CD8-positive, alpha-beta memory T cell (primary cell): ENCODE results near the gene GNPTG. TPM values are rescaled to one million over a fixed set of nuclear protein-coding genes. Genes with fewer than 3 reads are reported as not detected.
"Not testable (repeated sequence)": the region's sequence is repeated elsewhere in the genome, so short reads cannot be mapped to it uniquely, and the experiment has no call there.

Experiments used
- CTCF ChIA-PET: fragments of 350-600 bp; sonication (Branson Sonifier 250); formaldehyde crosslinking; loops from one replicate; lab custom pipeline; 2021; ENCODE audit warnings: antibody characterized with exemption; lab: Charles Lee
- POLR2A ChIA-PET: fragments of 350-600 bp; sonication (Branson Sonifier 250); formaldehyde crosslinking; loops from one replicate; lab custom pipeline; 2021; ENCODE audit warnings: antibody characterized with exemption; lab: Charles Lee
- DNase-seq, 5 donors: peaks; one replicate each; pipeline versions ENCODE4 v3.0.0 to v3.0.0-alpha.2; 2020 to 2022; ENCODE audit warnings: mixed read lengths in 1 of 5
- H3K27ac ChIP-seq: one replicate; pipeline ENCODE4 v1.7.0; 2013; ENCODE audit warnings: low read depth, mild to moderate bottlenecking, low read length, moderate library complexity
- H3K27me3 ChIP-seq: 2 replicates; pipeline ENCODE4 v1.7.0; 2013; ENCODE audit warnings: low read length, mild to moderate bottlenecking; ENCODE audit not compliant: insufficient read depth, poor library complexity, severe bottlenecking
- H3K36me3 ChIP-seq: 2 replicates; pipeline ENCODE4 v1.7.0; 2013; ENCODE audit warnings: mild to moderate bottlenecking, low read length, moderate library complexity; ENCODE audit not compliant: insufficient read depth
- H3K4me1 ChIP-seq: 2 replicates; pipeline ENCODE4 v1.7.0; 2013; ENCODE audit warnings: mild to moderate bottlenecking, low read length, moderate library complexity; ENCODE audit not compliant: insufficient read depth
- H3K4me3 ChIP-seq: 2 replicates; pipeline ENCODE4 v1.7.0; 2013; ENCODE audit warnings: mild to moderate bottlenecking, low read length
- H3K9me3 ChIP-seq: 2 replicates; pipeline ENCODE4 v1.7.0; 2013; ENCODE audit warnings: mild to moderate bottlenecking, low read length
- H3K27ac Mint-ChIP-seq, 8 donors: one replicate each; pipeline ENCODE4 v1.8.0; 2020 to 2021; ENCODE audit warnings: mixed read lengths in 8 of 8, mild to moderate bottlenecking in 6 of 8, inconsistent platforms in 3 of 8, moderate library complexity in 3 of 8
- H3K27me3 Mint-ChIP-seq, 2 donors: one replicate each; pipeline ENCODE4 v1.8.0; 2020 to 2021; ENCODE audit warnings: mixed read lengths in 2 of 2, mild to moderate bottlenecking in 1 of 2, moderate library complexity in 1 of 2
- H3K36me3 Mint-ChIP-seq, 3 donors: one replicate each; pipeline ENCODE4 v1.8.0; 2020 to 2021; ENCODE audit warnings: mixed read lengths in 3 of 3, inconsistent platforms in 1 of 3, mild to moderate bottlenecking in 1 of 3
- H3K4me1 Mint-ChIP-seq, 3 donors: one replicate each; pipeline ENCODE4 v1.8.0; 2020 to 2021; ENCODE audit warnings: mixed read lengths in 3 of 3, inconsistent platforms in 1 of 3, mild to moderate bottlenecking in 1 of 3
- H3K4me3 Mint-ChIP-seq, 7 donors: one replicate each; pipeline ENCODE4 v1.8.0; 2020 to 2021; ENCODE audit warnings: mixed read lengths in 7 of 7, mild to moderate bottlenecking in 6 of 7, moderate library complexity in 4 of 7, inconsistent platforms in 2 of 7
- H3K9me3 Mint-ChIP-seq, 5 donors: one replicate each; pipeline ENCODE4 v1.8.0; 2020 to 2022; ENCODE audit warnings: mixed read lengths in 5 of 5, mild to moderate bottlenecking in 3 of 5, moderate library complexity in 2 of 5, inconsistent platforms in 1 of 5
- polyA plus RNA-seq: library from polyadenylated mRNA; unstranded; fragments of 300-500 nt; fragmentation: Illumina TruSeq; gene quantifications from one replicate; pipeline ENCODE4 v1.2.3, GENCODE V29; 2021
- total RNA-seq, 2 experiments: library from RNA; stranded (reverse); gene quantifications; one replicate each; pipeline ENCODE4 v1.2.3, GENCODE V29; 2021

GNPTG gene
- total and polyA plus RNA-seq, 3 experiments from 2014 or later, result 32.3 to 63.3 (median 34.4) TPM

DNA sequence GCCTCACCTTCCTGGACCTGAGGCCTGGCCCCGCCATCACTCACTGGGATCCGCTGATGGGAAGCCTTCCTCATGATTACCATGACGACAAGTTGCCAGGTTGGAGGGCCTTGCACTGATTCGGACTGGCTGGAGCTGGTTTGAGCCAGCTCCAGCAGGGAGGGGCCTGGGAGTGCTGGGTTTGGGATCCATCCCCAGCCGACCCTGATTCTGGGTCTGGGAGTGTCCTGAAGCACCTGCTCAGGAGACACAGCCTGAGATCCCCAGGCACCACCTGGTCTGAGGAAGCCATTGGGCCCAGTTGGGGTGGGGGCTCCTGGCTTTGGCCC lies 24.1 kb upstream of the GNPTG start:
- Mint-ChIP-seq H3K4me3 (no peak overlapping the region), H3K9me3 (peaks cover 0 to 2% (median 0%) of the 10 kb centered on the region in 5 donors), H3K27me3 (peaks cover 0 to 1% of the 10 kb centered on the region in 2 donors), H3K36me3 (peaks cover 0 to 29% (median 3%) of the 10 kb centered on the region in 3 donors), H3K4me1 (peaks cover 7 to 15% (median 9%) of the 10 kb centered on the region in 3 donors), H3K27ac (no peak overlapping the region)
- DNase-seq, result no peak
- Histone ChIP-seq H3K27me3 (peaks cover 9% of the 10 kb centered on the region), H3K4me3 (no peak overlapping the region), H3K4me1 (peaks cover 15% of the 10 kb centered on the region), H3K27ac (no peak overlapping the region), H3K9me3 (no peaks in the 10 kb centered on the region), H3K36me3 (peaks cover 12% of the 10 kb centered on the region)
- CTCF ChIA-PET, result no interaction called here
- POLR2A ChIA-PET, result no interaction called here

DNA sequence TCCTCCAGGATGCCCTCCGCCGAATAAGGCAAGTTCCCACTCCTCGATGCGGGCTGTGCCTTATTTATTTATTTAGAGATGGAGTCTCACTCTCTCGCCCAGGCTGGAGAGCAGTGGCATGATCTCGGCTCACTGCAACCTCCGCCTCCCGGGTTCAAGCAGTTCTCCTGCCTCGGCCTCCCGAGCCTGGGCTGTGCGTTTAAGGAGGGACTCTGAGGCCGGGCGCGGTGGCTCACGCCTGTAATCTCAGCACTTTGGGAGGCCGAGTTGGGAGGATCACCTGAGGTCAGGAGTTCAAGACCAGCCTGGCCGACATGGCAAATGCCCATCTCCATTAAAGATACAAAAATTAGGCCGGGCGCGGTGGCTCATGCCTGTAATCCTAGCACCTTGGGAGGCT lies 23.6 kb upstream of the GNPTG start:
- H3K9me3 ChIP-seq, H3K4me3 ChIP-seq, H3K27ac Mint-ChIP-seq, POLR2A ChIA-PET, H3K9me3 Mint-ChIP-seq, H3K4me3 Mint-ChIP-seq, CTCF ChIA-PET, H3K27ac ChIP-seq, DNase-seq, H3K27me3 Mint-ChIP-seq: not testable (repeated sequence)
- peaks cover 12% of the 10 kb centered on the region for H3K36me3 ChIP-seq
- H3K4me1 Mint-ChIP-seq, result peaks cover 10 to 18% (median 12%) of the 10 kb centered on the region in 3 donors
- peaks cover 12% of the 10 kb centered on the region for H3K27me3 ChIP-seq
- H3K36me3 Mint-ChIP-seq, result peaks cover 0 to 29% (median 3%) of the 10 kb centered on the region in 3 donors
- H3K4me1 ChIP-seq, result peaks cover 21% of the 10 kb centered on the region

DNA sequence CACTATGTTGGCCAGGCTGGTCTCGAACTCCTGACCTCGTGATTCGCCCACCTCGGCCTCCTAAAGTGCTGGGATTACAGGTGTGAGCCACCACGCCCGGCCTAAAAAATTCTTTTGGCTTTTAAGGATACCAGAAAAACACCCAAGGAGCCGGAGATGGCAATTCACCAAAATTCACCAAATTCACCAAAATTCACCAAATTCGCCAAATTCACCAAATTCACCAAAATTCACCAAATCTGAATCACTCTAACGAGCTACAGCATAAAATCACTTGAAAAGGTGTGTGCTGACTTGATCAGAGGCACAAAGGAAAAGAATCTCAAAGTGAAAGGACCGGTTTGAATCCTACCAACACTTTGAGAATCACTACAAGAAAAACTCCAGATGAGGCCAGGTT lies 22.8 kb upstream of the GNPTG start:
- peaks cover 22% of the 10 kb centered on the region for H3K4me1 ChIP-seq

DNA sequence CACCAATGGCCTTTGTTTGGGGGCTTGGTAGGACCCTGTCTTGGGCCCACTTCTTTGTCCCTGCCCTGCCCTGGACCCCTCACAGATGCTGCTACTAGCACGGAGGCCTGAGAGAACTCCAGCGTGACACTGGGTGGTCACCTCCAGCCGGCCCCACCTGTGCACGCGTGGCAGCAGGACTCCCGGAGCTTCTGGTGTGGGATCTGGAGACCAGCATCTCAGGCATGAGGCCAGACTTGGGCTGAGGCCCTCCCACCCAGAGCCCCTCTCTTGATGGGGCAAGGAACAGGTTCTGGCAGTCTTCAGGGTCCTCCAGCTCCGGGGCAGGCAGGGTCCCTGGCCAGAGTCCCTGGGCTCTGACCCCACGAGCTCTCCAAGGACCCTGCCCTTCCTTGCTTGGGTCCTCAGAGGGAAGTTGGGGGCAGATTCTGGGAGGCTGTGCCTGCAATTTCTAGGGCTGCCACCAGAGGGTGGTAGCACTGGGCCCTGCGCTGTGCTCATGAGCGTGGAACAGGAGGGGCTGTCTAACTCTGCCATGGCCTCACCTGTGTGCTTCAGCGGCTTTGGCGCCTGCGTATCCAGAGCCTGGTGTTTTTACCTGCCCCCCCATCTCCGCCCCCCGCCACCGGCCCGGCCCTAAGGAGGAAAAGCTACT lies 21.3 kb upstream of the GNPTG start:
- Histone ChIP-seq H3K4me3 (no peak overlapping the region), H3K36me3 (no peaks in the 10 kb centered on the region), H3K27me3 (peaks cover 23% of the 10 kb centered on the region), H3K9me3 (no peaks in the 10 kb centered on the region), H3K4me1 (peaks cover 27% of the 10 kb centered on the region), H3K27ac (no peak overlapping the region)
- Mint-ChIP-seq H3K36me3 (peaks cover 0 to 10% (median 3%) of the 10 kb centered on the region in 3 donors), H3K9me3 (peaks cover 0 to 2% (median 0%) of the 10 kb centered on the region in 5 donors), H3K4me1 (peaks cover 12 to 29% (median 14%) of the 10 kb centered on the region in 3 donors), H3K27me3 (peaks cover 3 to 9% of the 10 kb centered on the region in 2 donors), H3K4me3 (no peak overlapping the region), H3K27ac (no peak overlapping the region)
- no peak for DNase-seq
- ChIA-PET POLR2A (interaction anchor here (0.6 to 2.2 kb wide), 3 partner anchors 21 to 876 kb away, joined by 5 to 7 read pairs (median 5); partner anchors contain the start of gene UBE2I), CTCF (interaction anchor here (0.7 to 1.5 kb wide), 2 partner anchors 11 to 370 kb away, joined by 3 read pairs; no protein-coding TSS in a partner anchor)

More for the DNA sequence above, 22.8 kb upstream of the GNPTG start:
- H3K27ac ChIP-seq, H3K4me3 ChIP-seq, H3K36me3 ChIP-seq, H3K27me3 Mint-ChIP-seq, DNase-seq, H3K9me3 ChIP-seq, CTCF ChIA-PET, H3K9me3 Mint-ChIP-seq, H3K27ac Mint-ChIP-seq: not testable (repeated sequence)
- peaks cover 0 to 23% (median 3%) of the 10 kb centered on the region in 3 donors for H3K36me3 Mint-ChIP-seq
- POLR2A ChIA-PET, result interaction anchor here (0.5 kb wide), 1 partner anchor 14 kb away, joined by 3 read pairs; no protein-coding TSS in a partner anchor
- peak overlapping the region in 1 of 7 donors; percentile 42 for H3K4me3 Mint-ChIP-seq
- peaks cover 10 to 18% (median 12%) of the 10 kb centered on the region in 3 donors for H3K4me1 Mint-ChIP-seq
- peaks cover 12% of the 10 kb centered on the region for H3K27me3 ChIP-seq

DNA sequence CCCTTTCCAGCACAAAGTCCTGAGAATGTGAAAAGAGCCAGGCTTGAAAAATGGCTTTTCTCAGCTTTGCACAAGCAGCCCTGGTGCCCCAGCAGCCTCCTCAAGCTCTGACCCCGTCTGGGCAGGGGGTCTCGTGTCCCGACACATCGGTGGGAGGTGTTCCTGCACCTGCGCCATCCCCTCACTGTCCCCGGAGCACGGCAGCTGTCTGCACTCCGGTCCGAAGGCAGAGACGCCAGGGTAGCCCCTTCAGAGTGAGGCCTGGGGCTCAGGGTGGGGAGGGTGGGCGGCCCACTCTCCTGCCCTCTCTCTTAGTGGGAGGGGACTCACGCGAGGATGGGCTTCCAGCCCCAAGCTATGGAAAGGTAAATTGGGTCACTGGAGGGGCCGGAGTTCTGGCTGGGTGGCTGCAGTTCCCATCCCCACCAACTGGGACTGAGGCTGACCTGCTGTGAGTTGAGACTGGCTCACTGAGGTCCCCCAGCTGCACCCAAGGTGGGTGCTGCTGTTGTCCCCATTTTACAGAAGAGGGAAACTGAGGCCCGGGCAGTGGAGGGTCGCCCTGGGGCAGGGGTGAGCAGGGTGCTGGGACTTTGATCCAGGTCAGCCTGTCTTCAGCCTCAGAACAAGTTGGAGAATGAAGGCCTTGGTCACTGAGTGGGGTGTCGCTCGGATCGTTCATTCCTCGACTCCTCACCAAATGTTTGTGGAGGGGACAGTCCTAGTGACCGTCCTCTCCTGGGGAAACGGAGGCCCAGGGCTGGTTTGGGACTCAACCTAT lies 20.6 kb upstream of the GNPTG start:
- peak overlapping the region; percentile 40 for H3K4me3 ChIP-seq

DNA sequence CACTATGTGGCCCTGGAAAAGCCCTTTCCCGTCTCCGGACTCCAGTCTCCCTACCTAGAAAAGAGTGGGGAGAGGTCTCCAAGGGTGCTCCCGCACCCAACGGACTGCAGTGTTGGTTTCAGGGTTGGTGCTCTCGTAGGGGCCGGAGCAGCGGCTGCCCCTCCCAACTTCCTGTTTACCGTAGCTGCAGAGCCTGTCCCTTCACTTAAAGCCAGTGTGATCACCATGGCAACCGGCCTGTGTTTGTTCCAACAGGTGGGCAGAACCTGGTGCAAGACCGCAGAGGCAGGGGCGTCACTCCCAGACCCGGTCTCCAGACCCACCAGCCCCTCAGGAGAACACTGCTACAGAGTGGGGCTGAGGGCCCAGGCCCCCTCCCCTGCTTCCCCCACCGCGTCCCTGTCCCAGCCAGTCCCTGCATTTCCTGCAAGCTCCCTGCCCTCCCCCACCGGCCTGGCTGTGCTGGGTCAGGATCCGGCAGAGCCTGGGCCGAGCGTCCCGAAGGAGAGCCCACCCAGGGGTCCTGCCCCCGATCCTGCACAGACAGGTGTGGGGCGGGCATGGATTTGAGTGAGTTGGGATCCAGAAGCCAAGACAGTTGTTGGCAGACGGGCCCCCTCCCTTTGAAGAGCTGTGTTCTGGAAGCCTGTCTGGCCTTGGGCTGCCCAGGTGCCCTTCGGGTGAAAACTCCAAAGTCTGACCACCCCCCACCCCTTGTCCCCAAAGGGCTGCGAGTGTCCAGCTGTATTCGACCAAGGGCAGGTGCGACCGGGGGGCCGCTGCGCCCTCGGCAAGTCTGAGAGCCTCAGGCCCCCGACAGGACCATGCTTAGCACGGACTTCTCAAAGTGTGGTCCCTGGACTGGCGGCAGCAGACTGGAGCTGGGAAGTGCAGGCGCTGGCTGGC lies 19.8 kb upstream of the GNPTG start:
- Mint-ChIP-seq H3K4me1 (peaks cover 12 to 41% (median 14%) of the 10 kb centered on the region in 3 donors), H3K27me3 (peaks cover 3 to 9% of the 10 kb centered on the region in 2 donors), H3K9me3 (peaks cover 0 to 2% (median 0%) of the 10 kb centered on the region in 5 donors), H3K4me3 (peak overlapping the region; percentile 80 to 93 (median 83)), H3K27ac (peak overlapping the region; percentile 57 to 96 (median 88)), H3K36me3 (no peaks in the 10 kb centered on the region)
- H3K27ac ChIP-seq, result peak overlapping the region; percentile 70
- DNase-seq, result peak in 4 of 5 donors; percentile 34 to 82 (median 58)
- H3K4me1 ChIP-seq, result peaks cover 27% of the 10 kb centered on the region
- H3K27me3 ChIP-seq, result peaks cover 25% of the 10 kb centered on the region
- ChIA-PET POLR2A (interaction anchor here (0.6 to 2.3 kb wide), 5 partner anchors 10 to 76 kb away, joined by 3 to 13 read pairs (median 3); partner anchors contain the start of genes GNPTG, TSR3 and UBE2I), CTCF (interaction anchor here (1.2 kb wide), 1 partner anchor 23 kb away, joined by 3 read pairs; the partner anchor contains the start of gene UBE2I)
- H3K36me3 ChIP-seq, result no peaks in the 10 kb centered on the region
- no peaks in the 10 kb centered on the region for H3K9me3 ChIP-seq
- peak overlapping the region; percentile 40 for H3K4me3 ChIP-seq

More for the DNA sequence above, 20.6 kb upstream of the GNPTG start:
- Histone ChIP-seq H3K27me3 (peaks cover 25% of the 10 kb centered on the region), H3K9me3 (no peaks in the 10 kb centered on the region), H3K4me1 (peaks cover 27% of the 10 kb centered on the region), H3K36me3 (no peaks in the 10 kb centered on the region), H3K27ac (peak overlapping the region; percentile 70)
- ChIA-PET POLR2A (interaction anchor here (0.6 to 2.2 kb wide), 2 partner anchors 22 to 875 kb away, joined by 5 to 7 read pairs; partner anchors contain the start of gene UBE2I), CTCF (interaction anchor here (1.5 kb wide), 1 partner anchor 369 kb away, joined by 3 read pairs; no protein-coding TSS in a partner anchor)
- peaks cover 3 to 9% of the 10 kb centered on the region in 2 donors for H3K27me3 Mint-ChIP-seq
- H3K4me3 Mint-ChIP-seq, result peak overlapping the region; percentile 50 to 93 (median 81)
- H3K9me3 Mint-ChIP-seq, result peaks cover 0 to 2% (median 0%) of the 10 kb centered on the region in 5 donors
- peaks cover 0 to 5% (median 3%) of the 10 kb centered on the region in 3 donors for H3K36me3 Mint-ChIP-seq
- DNase-seq, result no peak
- H3K27ac Mint-ChIP-seq, result peak overlapping the region; percentile 57 to 93 (median 88)
- peaks cover 12 to 36% (median 14%) of the 10 kb centered on the region in 3 donors for H3K4me1 Mint-ChIP-seq

DNA sequence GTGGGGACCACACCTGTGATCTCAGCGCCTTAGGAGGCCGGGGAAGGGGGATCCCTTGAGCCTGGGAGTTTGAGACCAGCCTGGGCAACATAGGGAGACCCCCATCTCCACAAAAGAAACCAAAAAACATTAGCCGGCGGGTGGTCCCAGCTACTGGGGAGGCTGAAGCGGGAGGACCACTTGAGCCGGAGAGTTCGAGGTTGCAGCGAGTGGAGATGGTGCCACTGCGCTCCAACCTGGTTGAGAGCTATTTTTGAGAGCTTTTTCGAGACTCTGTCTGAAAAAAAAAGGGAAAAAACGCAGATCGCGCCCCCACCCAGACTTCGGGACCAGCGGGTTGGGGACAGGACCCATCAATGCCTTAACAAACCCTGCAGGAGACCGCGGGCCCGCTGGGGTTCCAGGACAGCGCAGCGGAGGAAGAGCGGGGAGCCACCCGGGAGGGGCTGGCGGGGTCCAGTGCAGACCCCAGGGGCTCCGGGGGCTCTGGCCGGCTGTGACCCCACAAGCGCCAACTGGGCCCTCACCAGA lies 19.0 kb upstream of the GNPTG start:
- Mint-ChIP-seq H3K4me3 (peak overlapping the region; percentile 80 to 93 (median 83)), H3K27me3 (peaks cover 3 to 9% of the 10 kb centered on the region in 2 donors), H3K27ac (peak overlapping the region in 6 of 8 donors; percentile 39 to 96 (median 71)), H3K9me3 (peaks cover 0 to 2% (median 0%) of the 10 kb centered on the region in 5 donors), H3K36me3 (no peaks in the 10 kb centered on the region), H3K4me1 (peaks cover 12 to 41% (median 14%) of the 10 kb centered on the region in 3 donors)
- no peaks in the 10 kb centered on the region for H3K36me3 ChIP-seq
- peaks cover 25% of the 10 kb centered on the region for H3K27me3 ChIP-seq
- no peak overlapping the region for H3K27ac ChIP-seq
- DNase-seq, result no peak
- H3K9me3 ChIP-seq, result no peaks in the 10 kb centered on the region
- peaks cover 27% of the 10 kb centered on the region for H3K4me1 ChIP-seq
- ChIA-PET POLR2A (interaction anchor here (1.5 to 2.3 kb wide), 3 partner anchors 10 to 19 kb away, joined by 3 to 13 read pairs (median 3); partner anchors contain the start of genes GNPTG and TSR3), CTCF (interaction anchor here (1.2 kb wide), 1 partner anchor 24 kb away, joined by 3 read pairs; the partner anchor contains the start of gene UBE2I)
- peak overlapping the region; percentile 40 for H3K4me3 ChIP-seq
